HG02571 (cell line): ENCODE data around the gene VPS37C.
A peak's percentile ranks its signal among the peaks of the same experiment; 100 is the strongest.
"Not testable (repeated sequence)": the region's sequence is repeated elsewhere in the genome, so short reads cannot be mapped to it uniquely, and the experiment has no call there.

Source experiments
- ATAC-seq: cut with Tn5 transposase; IDR thresholded peaks from one replicate; pipeline ENCODE4 v1.9.1; 2021; ENCODE audit warnings: mild to moderate bottlenecking, moderate library complexity; ENCODE audit not compliant: unreplicated experiment

The VPS37C gene

DNA sequence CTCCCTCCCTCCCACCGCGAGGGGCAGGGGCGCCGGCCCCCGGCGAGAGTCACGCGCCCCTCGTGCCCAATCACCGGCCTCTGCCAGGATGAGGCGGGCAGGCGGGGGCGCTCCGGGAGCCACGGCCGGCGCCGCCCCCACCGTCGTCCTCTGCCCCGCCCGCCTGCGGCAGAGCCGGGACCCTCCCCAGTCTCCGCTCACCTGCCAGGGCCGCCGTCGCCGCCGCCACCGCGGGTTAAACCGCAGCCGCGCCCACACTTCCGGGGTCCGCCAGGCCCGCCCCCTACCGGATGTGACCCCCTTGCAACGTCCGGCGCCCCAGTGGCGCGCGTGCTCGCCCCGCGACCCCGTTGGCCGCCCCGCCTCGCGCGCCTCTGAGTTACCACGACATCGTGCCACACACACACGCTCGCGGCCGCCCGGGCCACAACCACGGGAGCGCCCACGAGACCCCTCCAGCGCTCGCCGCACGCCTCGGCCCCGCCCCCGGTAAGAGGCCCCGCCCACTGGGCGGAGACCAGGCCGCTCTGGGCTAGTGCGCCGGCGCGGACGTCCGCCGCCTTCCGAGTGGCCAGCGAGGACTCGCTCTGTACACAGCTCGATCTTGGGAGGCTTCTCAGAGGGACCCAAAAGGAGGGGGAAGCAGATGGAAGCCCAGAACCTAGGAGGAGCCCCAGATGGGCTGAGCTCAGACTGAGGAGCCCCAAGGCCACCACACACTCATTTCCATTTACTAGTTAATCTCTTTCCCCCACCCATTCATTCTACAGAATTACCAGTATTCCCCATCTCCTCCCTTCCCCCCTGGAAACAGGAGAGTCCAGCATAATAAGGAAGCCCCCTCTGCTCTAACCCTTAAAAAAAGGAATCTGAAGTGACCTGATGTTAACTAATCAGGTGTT is at the start of gene VPS37C:
TSS of gene VPS37C (minus strand) at position 237 of the 902 bp plus-strand sequence. CDS start 22,597 bp downstream, outside the sequence.
- ATAC-seq: peak; percentile 76

- not testable (repeated sequence) for ATAC-seq
Observed at GRCh38 chr11:61210629-61211028, 49.4 kb upstream of the VPS37C start.

- ATAC-seq: not testable (repeated sequence)
Observed at GRCh38 chr11:61207636-61208310, 46.5 kb upstream of the VPS37C start.

GRCh38 chr11:61204502-61205059 is 43.4 kb upstream of the VPS37C start:
- ATAC-seq: not testable (repeated sequence)

- ATAC-seq: not testable (repeated sequence)
Observed at GRCh38 chr11:61203873-61204272, 42.6 kb upstream of the VPS37C start.

- not testable (repeated sequence) for ATAC-seq
Observed at GRCh38 chr11:61202950-61203746, 41.9 kb upstream of the VPS37C start, which contains the start of gene PGA3. Gene PGA3 (plus strand): TSS chr11:61203515. CDS start chr11:61203565, 50 bp downstream.

DNA sequence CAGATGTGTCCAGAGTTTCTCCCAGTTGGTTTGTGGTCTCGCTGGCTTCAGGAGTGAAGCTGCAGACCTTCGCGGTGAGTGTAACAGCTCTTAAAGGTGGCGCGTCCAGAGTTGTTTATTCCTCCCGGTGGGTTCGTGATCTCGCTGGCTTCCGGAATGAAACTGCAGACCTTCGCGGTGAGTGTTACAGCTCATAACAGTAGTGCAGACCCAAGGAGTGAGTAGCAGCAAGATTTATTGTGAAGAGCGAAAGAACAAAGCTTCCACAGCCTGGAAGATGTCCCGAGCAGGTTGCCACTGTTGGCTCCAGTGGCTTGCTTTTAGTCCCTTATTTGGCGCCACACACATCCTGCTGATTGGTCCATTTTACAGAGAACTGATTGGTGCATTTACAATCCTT is 40.2 kb upstream of the VPS37C start:
- ATAC-seq: no peak

DNA sequence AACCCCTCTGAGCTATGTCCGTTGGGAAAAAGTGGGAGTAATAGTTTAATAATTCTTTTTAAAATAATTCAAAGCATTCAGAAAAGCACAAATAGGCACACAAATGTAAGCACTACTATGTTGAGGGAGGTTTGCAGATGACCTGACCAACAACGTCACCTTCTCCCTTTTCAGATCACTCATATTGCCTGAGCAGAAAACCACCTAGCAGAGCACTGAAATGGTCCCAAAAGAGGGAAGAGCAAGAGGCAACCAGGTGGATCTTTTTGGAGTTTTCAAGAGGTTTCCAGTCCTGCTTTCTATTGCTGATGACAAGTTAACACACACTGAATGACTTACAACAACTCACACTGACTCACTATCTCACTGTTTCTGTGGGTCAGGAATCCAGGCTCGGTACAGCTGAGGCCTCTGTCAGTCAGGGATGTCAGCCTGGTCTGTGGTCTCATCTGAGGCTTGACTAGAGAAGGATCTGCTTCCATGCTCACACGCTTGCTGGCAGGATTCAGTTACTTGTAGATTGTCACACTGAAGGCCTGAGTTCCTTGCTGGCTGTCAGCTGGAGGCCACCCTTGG is 37.8 kb upstream of the VPS37C start:
- no peak for ATAC-seq

GRCh38 chr11:61198361-61198760 is 37.1 kb upstream of the VPS37C start:
- no peak for ATAC-seq

DNA sequence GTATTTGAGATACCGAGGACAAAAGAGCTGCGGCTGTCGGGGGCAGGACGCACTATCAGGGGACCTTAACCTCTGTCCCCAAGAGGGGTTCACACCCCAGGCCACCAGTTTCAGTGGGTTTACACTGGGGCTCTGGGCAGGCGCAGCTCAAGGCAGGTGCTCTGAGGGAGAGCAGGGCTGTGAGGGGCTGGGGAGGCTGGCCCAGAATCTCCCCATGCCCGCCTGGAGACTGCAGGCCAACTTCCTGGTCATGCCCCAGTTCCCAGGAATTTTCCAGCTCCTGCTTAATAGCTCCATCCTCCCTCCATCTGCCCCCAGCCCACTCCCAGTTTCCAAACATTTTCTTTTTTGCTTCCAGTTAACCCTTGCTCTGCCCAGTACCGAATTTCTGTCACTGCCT is 34.5 kb upstream of the VPS37C start:
- no peak for ATAC-seq

DNA sequence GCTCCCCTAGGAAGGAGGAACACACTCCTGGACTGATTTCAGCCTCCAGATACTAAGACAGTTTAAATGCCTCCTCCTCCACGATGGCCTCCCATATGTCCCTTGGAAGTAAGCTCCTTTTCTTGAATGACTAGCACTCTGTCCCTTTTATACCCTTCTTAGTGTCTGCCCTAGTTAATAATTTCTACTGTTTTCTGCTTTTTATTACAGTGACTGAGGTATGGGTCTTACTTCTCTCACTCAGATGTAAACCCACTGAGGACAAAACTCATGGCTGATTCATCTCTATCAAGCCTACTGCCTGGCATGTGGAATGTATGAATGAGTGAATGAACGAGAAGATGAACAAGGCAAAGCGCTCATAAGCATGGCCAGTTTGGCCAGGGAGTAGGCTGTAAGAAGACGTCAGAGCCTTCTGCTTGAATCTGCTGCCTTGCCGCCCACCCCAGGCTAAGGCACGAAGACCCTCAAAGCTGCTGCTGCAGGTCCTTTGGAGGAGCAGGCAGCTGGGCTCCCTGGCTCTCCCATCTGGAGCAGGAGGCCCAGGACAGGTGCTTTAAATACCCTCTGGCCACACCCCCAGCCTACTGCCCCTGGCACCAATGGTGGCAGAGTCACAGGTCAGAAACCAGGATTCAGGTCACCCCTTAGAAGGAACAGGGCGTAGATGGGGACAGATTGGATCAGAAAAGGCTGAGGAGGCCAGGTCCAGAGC is 33.9 kb upstream of the VPS37C start:
- no peak for ATAC-seq

DNA sequence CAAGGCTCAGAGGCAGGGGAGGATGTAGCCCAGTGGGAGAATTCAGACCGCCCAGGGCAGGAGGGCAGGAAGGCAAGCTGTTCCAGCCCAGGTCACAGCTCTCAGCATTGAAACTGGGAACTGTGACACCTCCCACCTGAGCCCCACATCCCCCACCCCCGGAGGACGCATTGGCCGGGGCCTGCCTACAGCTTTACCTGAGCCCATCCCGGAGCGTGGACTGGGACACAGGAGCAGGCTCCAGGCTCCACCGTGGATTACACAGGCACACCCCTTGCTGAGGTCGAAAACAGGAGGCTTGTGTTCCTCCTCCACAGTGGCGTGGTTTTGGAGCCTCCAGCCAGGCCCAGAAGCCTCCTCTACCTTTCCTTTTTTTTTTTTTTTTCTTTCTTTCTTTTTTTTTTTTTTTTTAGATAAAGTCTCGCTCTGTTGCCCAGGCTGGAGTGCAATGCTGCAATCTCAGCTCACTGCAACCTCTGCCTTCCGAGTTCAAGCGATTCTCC is 33.0 kb upstream of the VPS37C start:
- ATAC-seq: no peak

DNA sequence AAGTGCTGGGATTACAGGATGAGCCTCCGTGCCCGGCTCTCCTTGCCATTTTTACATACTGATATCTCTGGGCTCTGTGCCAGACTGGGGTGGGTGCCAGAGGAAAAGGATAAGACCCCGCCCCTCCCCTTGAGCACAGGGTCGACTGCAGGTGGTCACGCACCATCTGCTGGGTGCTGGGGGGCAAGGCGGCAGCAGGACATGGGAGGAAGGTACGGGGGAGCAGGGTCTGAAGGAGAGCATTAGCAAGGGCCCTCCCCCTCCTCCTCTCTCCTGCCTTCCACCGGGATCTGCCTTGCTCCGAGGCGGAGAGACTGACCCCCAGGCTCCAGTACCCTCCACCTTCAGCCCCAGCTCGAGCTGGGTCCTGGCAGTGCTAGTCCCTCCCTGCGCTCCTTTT is 32.4 kb upstream of the VPS37C start:
- ATAC-seq: no peak

DNA sequence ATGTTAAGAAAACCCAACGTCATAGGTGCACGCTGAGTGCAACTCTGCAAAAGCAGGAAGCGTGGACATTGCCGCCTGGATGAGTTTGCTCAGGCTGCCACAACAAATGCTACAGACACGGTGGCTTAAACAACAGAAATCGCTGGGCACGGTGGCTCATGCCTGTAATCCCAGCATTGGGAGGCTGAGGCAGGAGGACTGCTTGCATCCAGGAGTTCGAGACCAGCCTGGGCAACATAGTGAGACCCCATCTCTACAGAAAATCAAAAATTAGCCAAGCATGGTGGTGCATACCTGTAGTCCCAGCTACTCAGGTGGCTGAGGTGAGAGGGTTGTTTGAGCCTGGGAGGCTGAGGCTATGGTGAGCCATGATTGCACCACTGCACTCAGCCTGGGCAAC is 28.7 kb upstream of the VPS37C start:
- ATAC-seq: no peak

GRCh38 chr11:61187505-61188130 is 26.4 kb upstream of the VPS37C start:
- ATAC-seq: no peak

- no peak for ATAC-seq
Observed at GRCh38 chr11:61186504-61186903, 25.3 kb upstream of the VPS37C start.

DNA sequence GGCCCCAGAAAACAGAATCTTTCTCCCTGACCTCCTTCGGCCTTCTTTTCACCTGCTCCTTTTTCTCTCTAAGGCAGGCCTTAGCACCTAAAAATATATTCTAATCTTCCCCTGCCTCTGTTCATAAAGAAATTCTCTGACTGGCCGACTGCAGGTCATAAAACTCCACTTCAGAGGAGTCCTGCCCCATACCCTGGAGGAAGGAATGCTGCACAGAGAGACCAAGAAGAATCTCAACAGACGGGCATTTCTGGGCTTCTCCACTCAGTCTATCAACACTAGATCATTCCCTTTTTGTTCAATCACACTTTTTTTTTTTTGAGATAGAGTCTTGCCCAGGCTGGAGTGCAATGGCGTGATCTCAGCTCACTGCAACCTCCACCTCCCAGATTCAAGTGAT is 22.4 kb upstream of the VPS37C start:
- ATAC-seq: no peak

GRCh38 chr11:61181489-61181888 is 20.3 kb upstream of the VPS37C start:
- no peak for ATAC-seq

DNA sequence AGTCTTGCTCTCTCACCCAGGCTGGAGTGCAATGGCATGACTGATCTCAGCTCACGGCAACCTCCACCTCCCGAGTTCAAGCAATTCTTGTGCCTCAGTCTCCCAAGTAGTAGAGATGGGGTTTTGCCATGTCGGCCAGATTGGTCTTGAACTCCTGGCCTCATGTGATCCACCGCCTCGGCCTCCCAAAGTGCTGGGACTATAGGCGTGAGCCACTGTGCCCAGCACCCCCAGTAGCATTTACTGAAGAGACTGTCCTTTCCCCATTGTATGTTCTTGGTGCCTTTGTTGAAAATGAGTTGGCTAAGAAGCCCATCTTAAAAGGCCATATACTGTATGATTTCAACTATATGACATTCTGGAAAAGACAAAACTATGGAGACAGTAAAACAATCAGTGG is 19.0 kb upstream of the VPS37C start:
- not testable (repeated sequence) for ATAC-seq
